H1 (cell line): ENCODE measurements around the gene MACROD1. TPM values are rescaled to one million over a fixed set of nuclear protein-coding genes. Genes with fewer than 3 reads are reported as not detected.

Source experiments
- CTCF ChIA-PET: fragments of 300-600 bp; sonication (Branson Sonifier 250); formaldehyde crosslinking; loops from one replicate; lab custom pipeline; 2021; ENCODE audit not compliant: partially characterized antibody; lab: Charles Lee
- POLR2A ChIA-PET: fragments of 300-600 bp; sonication (Branson Sonifier 250); formaldehyde crosslinking; loops from one replicate; lab custom pipeline; 2021; ENCODE audit warnings: inconsistent platforms; ENCODE audit not compliant: partially characterized antibody; lab: Charles Lee
- DNase-seq, 2 experiments: peaks; one replicate each; pipeline versions ENCODE4 v3.0.0 to v3.0.0-alpha.2; 2010 to 2022; ENCODE audit warnings: low spot score in 2 of 2, low read depth in 1 of 2, mixed read lengths in 1 of 2
- FAIRE-seq: peaks from 2 replicates; lab custom pipeline; 2011; peaks lifted over from hg19 to GRCh38; lab: Jason Lieb, UNC
- H2AFZ ChIP-seq: 2 replicates; pipeline ENCODE4 v1.8.1; 2012; ENCODE audit warnings: low read length, inconsistent platforms
- H2AK5ac ChIP-seq: 2 replicates; pipeline ENCODE4 v1.6.1; 2013; ENCODE audit warnings: low read depth, low read length
- H2BK120ac ChIP-seq: replicated peaks from 2 replicates; pipeline ENCODE3; 2013; ENCODE audit warnings: low read depth, low read length, inconsistent platforms
- H2BK12ac ChIP-seq: 2 replicates; pipeline ENCODE4 v1.6.1; 2013; ENCODE audit warnings: low read depth, low read length
- H2BK15ac ChIP-seq: 2 replicates; pipeline ENCODE4 v1.6.1; 2013; ENCODE audit warnings: low read length
- H2BK20ac ChIP-seq: 2 replicates; pipeline ENCODE4 v1.6.1; 2013; ENCODE audit warnings: low read length
- H2BK5ac ChIP-seq: 2 replicates; pipeline ENCODE4 v1.6.1; 2013; ENCODE audit warnings: low read depth, low read length
- H3K14ac ChIP-seq: 2 replicates; pipeline ENCODE4 v1.6.1; 2013; ENCODE audit warnings: inconsistent platforms; ENCODE audit not compliant: insufficient read length
- H3K18ac ChIP-seq: 2 replicates; pipeline ENCODE4 v1.6.1; 2013; ENCODE audit warnings: low read length; ENCODE audit errors: extremely low read depth
- H3K23ac ChIP-seq: 2 replicates; pipeline ENCODE4 v1.6.1; 2013; ENCODE audit warnings: inconsistent platforms; ENCODE audit not compliant: insufficient read length
- H3K23me2 ChIP-seq: 2 replicates; pipeline ENCODE4 v1.6.1; 2013; ENCODE audit warnings: low read depth, low read length
- H3K27ac ChIP-seq: 2 replicates; pipeline ENCODE4 v1.6.1; 2011; ENCODE audit warnings: low read depth, low read length, inconsistent platforms
- H3K27me3 ChIP-seq, 4 experiments: replicated peaks in 1 of 4; 1 replicate in 1 of 4; 2 replicates in 3 of 4; pipeline versions ENCODE4 v1.6.1 to v1.8.1; 2011 to 2013; ENCODE audit warnings: low read length in 3 of 4, mild to moderate bottlenecking in 3 of 4, inconsistent platforms in 2 of 4, mixed read lengths in 2 of 4, moderate library complexity in 1 of 4; ENCODE audit not compliant: control insufficient read depth in 3 of 4, insufficient read depth in 3 of 4; ENCODE audit errors: extremely low read depth in 1 of 4
- H3K36me3 ChIP-seq, 4 experiments: 2 replicates each; pipeline versions ENCODE4 v1.6.1 to v1.8.1; 2011 to 2013; ENCODE audit warnings: mild to moderate bottlenecking in 4 of 4, low read length in 3 of 4, moderate library complexity in 2 of 4, control low read depth in 1 of 4, inconsistent platforms in 1 of 4; ENCODE audit not compliant: insufficient read depth in 4 of 4, control insufficient read depth in 2 of 4
- H3K4ac ChIP-seq: replicated peaks from 2 replicates; pipeline ENCODE3; 2013; ENCODE audit warnings: low read length, low read depth, mixed read lengths, inconsistent platforms; ENCODE audit not compliant: insufficient read length
- H3K4me1 ChIP-seq, 4 experiments: replicated peaks in 1 of 4; 1 replicate in 1 of 4; 2 replicates in 3 of 4; pipeline versions ENCODE4 v1.6.1 to v1.8.1; 2011 to 2013; ENCODE audit warnings: low read length in 3 of 4, inconsistent platforms in 2 of 4, mixed read lengths in 1 of 4; ENCODE audit not compliant: insufficient read depth in 4 of 4, control insufficient read depth in 3 of 4
- H3K4me2 ChIP-seq, 2 experiments: 2 replicates each; pipeline versions ENCODE4 v1.6.1 to v1.8.1; 2011 to 2013; ENCODE audit warnings: low read depth in 2 of 2, low read length in 2 of 2, control low read depth in 1 of 2, inconsistent platforms in 1 of 2, mild to moderate bottlenecking in 1 of 2; ENCODE audit not compliant: insufficient read depth in 1 of 2
- H3K4me3 ChIP-seq, 4 experiments: fragments of 200-600, 300-600 bp in 1 of 4; sonication (generic), shearing (Covaris generic), sonication (Bioruptor Twin) in 1 of 4; 2 replicates each; pipeline versions ENCODE4 v1.5.1 to v1.8.1; 2011 to 2016; ENCODE audit warnings: low read length in 4 of 4, low read depth in 3 of 4, control low read depth in 2 of 4, inconsistent platforms in 2 of 4, mild to moderate bottlenecking in 2 of 4, mixed read lengths in 1 of 4, moderate library complexity in 1 of 4; ENCODE audit not compliant: insufficient read depth in 2 of 4; ENCODE audit errors: extremely low read depth in 1 of 4
- H3K56ac ChIP-seq: replicated peaks from 2 replicates; pipeline ENCODE3; 2013; ENCODE audit warnings: low read depth, mild to moderate bottlenecking, mixed read lengths, low read length, inconsistent platforms; ENCODE audit not compliant: insufficient read length
- H3K79me1 ChIP-seq: 2 replicates; pipeline ENCODE4 v1.6.1; 2013; ENCODE audit warnings: low read depth, low read length, control low read depth
- H3K79me2 ChIP-seq, 2 experiments: 2 replicates each; pipeline versions ENCODE4 v1.6.1 to v1.8.1; 2012 to 2013; ENCODE audit warnings: low read length in 2 of 2, mild to moderate bottlenecking in 2 of 2, inconsistent platforms in 1 of 2; ENCODE audit not compliant: insufficient read depth in 2 of 2, control insufficient read depth in 1 of 2
- H3K9ac ChIP-seq, 4 experiments: replicated peaks in 1 of 4; 1 replicate in 1 of 4; 2 replicates in 3 of 4; pipeline versions ENCODE4 v1.6.1 to v1.8.1; 2011 to 2013; ENCODE audit warnings: low read depth in 3 of 4, low read length in 3 of 4, control low read depth in 2 of 4, mild to moderate bottlenecking in 2 of 4, moderate library complexity in 2 of 4, inconsistent platforms in 1 of 4; ENCODE audit errors: extremely low read depth in 1 of 4
- H3K9me3 ChIP-seq, 2 experiments: 2 replicates each; pipeline versions ENCODE4 v1.6.1 to v1.8.1; 2012 to 2013; ENCODE audit warnings: mild to moderate bottlenecking in 2 of 2, moderate library complexity in 2 of 2, control low read depth in 1 of 2, inconsistent platforms in 1 of 2, low read depth in 1 of 2, low read length in 1 of 2, mixed read lengths in 1 of 2; ENCODE audit not compliant: insufficient read depth in 2 of 2
- H4K20me1 ChIP-seq, 2 experiments: replicated peaks in 1 of 2; 2 replicates each; pipeline versions ENCODE3 to v1.8.1; 2011 to 2013; ENCODE audit warnings: inconsistent platforms in 2 of 2, low read length in 2 of 2, mild to moderate bottlenecking in 1 of 2; ENCODE audit not compliant: insufficient read depth in 2 of 2, control insufficient read depth in 1 of 2
- H4K5ac ChIP-seq: 2 replicates; pipeline ENCODE4 v1.6.1; 2013; ENCODE audit warnings: low read length, low read depth, mixed read lengths, inconsistent platforms; ENCODE audit not compliant: insufficient read length
- H4K8ac ChIP-seq: 2 replicates; pipeline ENCODE4 v1.8.0; 2013; ENCODE audit warnings: mild to moderate bottlenecking, moderate library complexity, low read length, inconsistent platforms; ENCODE audit not compliant: insufficient read depth; ENCODE audit errors: extremely low read depth
- H4K91ac ChIP-seq: replicated peaks from 2 replicates; pipeline ENCODE3; 2013; ENCODE audit warnings: low read length, mixed read lengths, inconsistent platforms; ENCODE audit not compliant: insufficient read length
- CHD1 ChIP-seq: IDR thresholded peaks from 2 replicates; pipeline ENCODE4 v1.6.1; 2012; ENCODE audit warnings: low read depth, low read length, improper control_type of control experiment
- GTF2F1 ChIP-seq: IDR thresholded peaks from 2 replicates; pipeline ENCODE4 v1.6.1; 2012; ENCODE audit warnings: low read depth, low read length, improper control_type of control experiment, borderline replicate concordance
- RBBP5 ChIP-seq: IDR thresholded peaks from 2 replicates; pipeline ENCODE4 v1.7.1; 2012; ENCODE audit warnings: low read depth, mild to moderate bottlenecking, inconsistent platforms, low read length, moderate library complexity, borderline replicate concordance
- RXRA ChIP-seq: IDR thresholded peaks from 2 replicates; pipeline ENCODE4 v1.6.1; 2011; ENCODE audit warnings: low read depth, mild to moderate bottlenecking, low read length, moderate library complexity; ENCODE audit not compliant: insufficient read depth
- TBP ChIP-seq: IDR thresholded peaks from 2 replicates; pipeline ENCODE4 v1.6.1; 2011; ENCODE audit warnings: low read depth, low read length, improper control_type of control experiment
- TEAD4 ChIP-seq: IDR thresholded peaks from 2 replicates; pipeline ENCODE4 v1.6.1; 2012; ENCODE audit warnings: low read depth, low read length, inconsistent platforms, mixed read lengths
- ZNF274 ChIP-seq: IDR thresholded peaks from 2 replicates; pipeline ENCODE4 v1.7.0; 2012; ENCODE audit warnings: low read length, borderline replicate concordance; ENCODE audit errors: extremely low read depth
- WGBS, 2 experiments: shearing (Covaris generic) in 1 of 2; methylation state at CpG; one replicate each; pipeline versions ENCODE4 v1.1.6 to v1.1.7; 2013 to 2015; ENCODE audit warnings: low lambda C conversion rate in 2 of 2, mixed read lengths in 2 of 2, inconsistent platforms in 1 of 2, low coverage in 1 of 2, missing lambda C conversion rate in 1 of 2; ENCODE audit not compliant: insufficient replicate concordance in 2 of 2, insufficient coverage in 1 of 2, insufficient read length in 1 of 2; ENCODE audit errors: extremely low coverage in 1 of 2, missing lambda C conversion rate in 1 of 2; 5-methylcytosine and 5-hydroxymethylcytosine counted together
- polyA plus RNA-seq, 7 experiments: library from polyadenylated mRNA; depleted of rRNA in 3 of 7; stranded (reverse) in 5 of 7; unstranded in 2 of 7; fragments of >200 nt in 5 of 7; fragments of 200-250 nt in 2 of 7; gene quantifications; 1 replicate in 5 of 7; 2 replicates in 1 of 7; 4 replicates in 1 of 7; pipeline versions ENCODE4 v1.2.1 to v1.2.3, GENCODE V29; 2011 to 2013; ENCODE audit warnings: missing spikeins in 2 of 7, mixed read lengths in 2 of 7
- total RNA-seq: library from RNA; stranded (reverse); fragmentation: NEBNext Ultra II Directional; extraction: Animal tissue kit (Norgen Biotek cat#: 25700); gene quantifications from 2 replicates; pipeline ENCODE4 v1.2.1, GENCODE V29; 2021

Gene MACROD1
- total and polyA plus RNA-seq, 2 of the 8 experiments (the other 6 are each of a cell fraction or from before 2014, with no cell fraction given): 19.5 to 34.1 TPM

DNA sequence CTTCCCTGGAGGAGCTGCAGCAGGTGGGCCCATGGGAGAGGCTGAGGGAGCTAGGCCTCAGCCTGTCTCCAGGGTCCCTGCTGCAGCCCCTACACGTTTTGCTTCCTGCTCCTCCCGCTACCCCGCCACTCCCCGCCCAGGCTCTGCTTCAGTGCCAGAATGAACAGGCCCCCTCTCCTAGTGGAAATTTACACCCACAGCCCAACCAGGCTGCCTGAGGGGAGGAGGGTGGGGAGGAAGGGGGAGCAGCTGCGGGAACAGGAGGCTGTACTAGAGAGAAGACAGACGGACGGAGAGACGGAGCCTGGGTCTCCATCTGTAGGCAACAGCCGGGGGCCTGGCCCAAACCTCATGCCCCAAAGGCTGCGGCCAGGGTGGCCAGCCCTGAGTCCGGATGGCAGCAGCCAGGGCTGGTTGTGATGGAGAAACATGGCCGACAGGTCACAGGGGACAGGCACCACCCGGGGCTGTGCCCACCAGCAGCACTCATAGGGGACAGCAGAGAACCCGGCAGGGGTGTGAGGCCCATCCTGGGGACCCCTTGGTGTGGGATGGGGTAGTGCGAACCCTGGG is 109.6 kb downstream of the MACROD1 start:
- CTCF ChIA-PET: interaction anchor here (0.7 to 7.7 kb wide), 11 partner anchors 9 to 111 kb away, joined by 3 to 42 read pairs (median 4); no protein-coding TSS in a partner anchor
- Histone ChIP-seq H4K91ac (no peak overlapping the region), H2AFZ (no peak overlapping the region), H4K8ac (no peak overlapping the region; the same call in 1 of the 2 replicates), H2AK5ac (no peak overlapping the region), H2BK120ac (no peak overlapping the region), H3K4me2 (no peak overlapping the region), H3K56ac (no peak overlapping the region), H3K9ac (no peak overlapping the region), H2BK20ac (no peak overlapping the region), H3K27me3 (peaks cover 10 to 75% (median 57%) of the 10 kb centered on the region in 4 experiments), H3K79me2 (no peaks in the 10 kb centered on the region), H3K9me3 (no peaks in the 10 kb centered on the region), H3K23ac (no peak overlapping the region), H3K14ac (no peak overlapping the region), H3K27ac (no peak overlapping the region), H2BK12ac (no peak overlapping the region), H2BK5ac (no peak overlapping the region), H3K23me2 (peaks cover 6% of the 10 kb centered on the region), H3K4ac (no peak overlapping the region), H3K18ac (no peak overlapping the region), H3K79me1 (no peaks in the 10 kb centered on the region), H3K4me1 (peaks cover 6 to 34% (median 28%) of the 10 kb centered on the region in 4 experiments), H4K5ac (no peak overlapping the region), H2BK15ac (no peak overlapping the region), H4K20me1 (peaks cover 5 to 13% of the 10 kb centered on the region in 2 experiments), H3K36me3 (no peaks in the 10 kb centered on the region), H3K4me3 (no peak overlapping the region)
- no peak for FAIRE-seq
- DNase-seq: no peak
- POLR2A ChIA-PET: interaction anchor here (0.7 to 0.9 kb wide), 2 partner anchors 16 to 1215 kb away, joined by 3 to 4 read pairs; no protein-coding TSS in a partner anchor
- WGBS, 2 experiments: 90% methylated on average over 14 of the region's 15 CpGs; no CpG with 5 or more reads in 1 of the 2 experiments
- no peak for TF ChIP-seq RXRA
- no peak for TF ChIP-seq CHD1
- TF ChIP-seq RBBP5: no peak
- no peak for TF ChIP-seq TEAD4
- TF ChIP-seq ZNF274: no peak
- no peak for TF ChIP-seq TBP
- no peak for TF ChIP-seq GTF2F1
